Measurements from ENCODE around the gene TNFSF8.

DNA sequence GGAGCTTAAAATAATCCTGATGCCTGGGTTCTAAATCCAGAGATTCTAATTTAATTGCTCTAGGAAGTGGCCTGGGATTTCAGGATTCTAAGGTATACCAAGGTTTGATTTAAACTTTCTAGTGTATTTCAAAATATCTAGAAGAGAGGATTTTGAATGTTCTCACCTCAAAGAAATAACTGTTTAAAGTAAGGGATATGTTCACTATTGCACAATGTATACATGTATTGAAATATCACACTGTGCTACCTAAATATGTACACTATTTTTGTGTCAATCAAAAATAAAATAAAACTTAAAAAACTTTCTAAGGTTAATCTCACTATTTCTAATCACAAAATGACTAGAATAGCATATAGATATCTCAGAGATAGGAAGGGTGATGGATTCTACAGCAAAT lies 34.0 kb downstream of the TNFSF8 start:
- TF ChIP-seq, protein P1, sequence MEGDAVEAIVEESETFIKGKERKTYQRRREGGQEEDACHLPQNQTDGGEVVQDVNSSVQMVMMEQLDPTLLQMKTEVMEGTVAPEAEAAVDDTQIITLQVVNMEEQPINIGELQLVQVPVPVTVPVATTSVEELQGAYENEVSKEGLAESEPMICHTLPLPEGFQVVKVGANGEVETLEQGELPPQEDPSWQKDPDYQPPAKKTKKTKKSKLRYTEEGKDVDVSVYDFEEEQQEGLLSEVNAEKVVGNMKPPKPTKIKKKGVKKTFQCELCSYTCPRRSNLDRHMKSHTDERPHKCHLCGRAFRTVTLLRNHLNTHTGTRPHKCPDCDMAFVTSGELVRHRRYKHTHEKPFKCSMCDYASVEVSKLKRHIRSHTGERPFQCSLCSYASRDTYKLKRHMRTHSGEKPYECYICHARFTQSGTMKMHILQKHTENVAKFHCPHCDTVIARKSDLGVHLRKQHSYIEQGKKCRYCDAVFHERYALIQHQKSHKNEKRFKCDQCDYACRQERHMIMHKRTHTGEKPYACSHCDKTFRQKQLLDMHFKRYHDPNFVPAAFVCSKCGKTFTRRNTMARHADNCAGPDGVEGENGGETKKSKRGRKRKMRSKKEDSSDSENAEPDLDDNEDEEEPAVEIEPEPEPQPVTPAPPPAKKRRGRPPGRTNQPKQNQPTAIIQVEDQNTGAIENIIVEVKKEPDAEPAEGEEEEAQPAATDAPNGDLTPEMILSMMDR (IDR thresholded peaks at IDR 0.05 in 4 of 5, conservative IDR thresholded peaks at IDR 0.05 in 1 of 5): no peak
- TF ChIP-seq POLR2A (IDR thresholded peaks at IDR 0.05): no peak
